HEK293 (cell line): ENCODE measurements around the gene C14orf132.

ENCODE experiments used
- CTCF ChIP-seq: fragments of 450-650 bp; formaldehyde crosslinking; IDR thresholded peaks from 2 replicates; pipeline ENCODE4 v1.5.1; 2016; ENCODE audit warnings: missing biosample characterization, missing genetic modification characterization
- PBX3 ChIP-seq: sonication (generic); formaldehyde crosslinking; IDR thresholded peaks from 2 replicates; pipeline ENCODE4 v1.8.1; 2022; ENCODE audit warnings: mild to moderate bottlenecking, moderate library complexity, missing genetic modification reagents
- ZNF133 ChIP-seq: fragments of 450-650 bp; formaldehyde crosslinking; IDR thresholded peaks from 2 replicates; pipeline ENCODE4 v1.5.1; 2016; ENCODE audit warnings: missing biosample characterization, missing genetic modification characterization
- ZNF211 ChIP-seq: fragments of 450-650 bp; formaldehyde crosslinking; IDR thresholded peaks from 2 replicates; pipeline ENCODE4 v1.5.1; 2016; ENCODE audit warnings: low read depth, missing biosample characterization, missing genetic modification characterization
- ZNF335 ChIP-seq: fragments of 450-650 bp; formaldehyde crosslinking; conservative IDR thresholded peaks from 2 replicates; pipeline ENCODE4 v1.5.1; 2016; ENCODE audit warnings: missing biosample characterization, missing genetic modification characterization
- ZNF660 ChIP-seq: fragments of 450-650 bp; IDR thresholded peaks from 2 replicates; pipeline ENCODE4 v1.5.1; 2018; ENCODE audit warnings: missing biosample characterization, mild to moderate bottlenecking, missing genetic modification characterization
- ZNF777 ChIP-seq: fragments of 450-650 bp; formaldehyde crosslinking; IDR thresholded peaks from 2 replicates; pipeline ENCODE4 v1.5.1; 2017; ENCODE audit warnings: missing biosample characterization, missing genetic modification characterization, borderline replicate concordance

- TF ChIP-seq CTCF (tag by site-specific recombination) (no peak), ZNF133 (no peak), ZNF660 (tag by site-specific recombination) (no peak), ZNF777 (no peak), ZNF335 (tag by site-specific recombination) (no peak), PBX3 (CRISPR knock-in tag) (no peak), ZNF211 (tag by site-specific recombination) (no peak)
Observed at GRCh38 chr14:96040828-96041371, 1.7 kb downstream of the C14orf132 start.
